K562 (cell line): ENCODE results near the gene TRIO. TPM values are rescaled to one million over a fixed set of nuclear protein-coding genes. Genes with fewer than 3 reads are reported as not detected.

ENCODE experiments used
- POLR2H ChIP-seq: IDR thresholded peaks from 2 replicates; pipeline ENCODE4 v1.6.1; 2016; ENCODE audit warnings: missing genetic modification characterization, low read depth, mild to moderate bottlenecking, control low read depth, missing compliant biosample characterization, moderate library complexity
- RBM14 ChIP-seq: fragments of 200-400 bp; formaldehyde crosslinking; IDR thresholded peaks from 2 replicates; pipeline ENCODE4 v1.6.1; 2018; ENCODE audit warnings: low read depth, mild to moderate bottlenecking, low read length, moderate library complexity, borderline replicate concordance; ENCODE audit not compliant: insufficient read depth
- YY1 ChIP-seq, 3 experiments: IDR thresholded peaks; 2 replicates each; pipeline ENCODE4 v1.6.1; 2011; ENCODE audit warnings: low read length in 2 of 3, mild to moderate bottlenecking in 2 of 3, moderate library complexity in 2 of 3, borderline replicate concordance in 1 of 3, control low read depth in 1 of 3, low read depth in 1 of 3; ENCODE audit not compliant: insufficient read depth in 3 of 3, insufficient replicate concordance in 2 of 3, control insufficient read depth in 1 of 3, insufficient read length in 1 of 3; ENCODE audit errors: extremely low read depth in 1 of 3
- ZNF174 ChIP-seq: fragments of 250-450 bp; sonication (Bioruptor Pico); IDR thresholded peaks from 2 replicates; pipeline ENCODE4 v1.4.0; 2020; ENCODE audit warnings: mild to moderate bottlenecking
- polyA plus RNA-seq, 8 experiments: library from polyadenylated mRNA; depleted of rRNA in 4 of 8; stranded (reverse) in 5 of 8; unstranded in 3 of 8; fragments of >200 nt; fragmentation: Nextera tagmentation in 2 of 8; fragmentation: Illumina TruSeq in 1 of 8; extraction: Ambion mirVana in 2 of 8; extraction: Trizol in 1 of 8; gene quantifications; 2 replicates each; pipeline versions ENCODE4 v1.2.1 to v1.2.3, GENCODE V29; 2011 to 2014; ENCODE audit warnings: inconsistent platforms in 1 of 8, missing spikeins in 1 of 8
- total RNA-seq, 7 experiments: library from RNA; depleted of rRNA in 6 of 7; stranded (reverse); fragments of >200 nt in 6 of 7; fragmentation: Illumina TruSeq in 2 of 7; extraction: Trizol in 2 of 7; gene quantifications; 2 replicates each; pipeline versions ENCODE4 v1.2.1 to v1.2.3, GENCODE V29; 2011 to 2021; ENCODE audit warnings: low replicate concordance in 1 of 7
- TF ChIP-seq, protein P1 (sequence below): fragments of 250-450 bp; sonication (Bioruptor Pico); IDR thresholded peaks from 2 replicates; pipeline ENCODE4 v1.4.0; 2020; ENCODE audit warnings: mild to moderate bottlenecking, moderate library complexity, borderline replicate concordance
- TF ChIP-seq, protein P2 (sequence below): sonication (generic); formaldehyde crosslinking; IDR thresholded peaks from 2 replicates; pipeline ENCODE4 v1.8.1; 2022; ENCODE audit warnings: missing genetic modification reagents

Gene TRIO
- total and polyA plus RNA-seq, 9 of the 15 experiments (the other 6 are each of a cell fraction or from before 2014, with no cell fraction given): 0.24 to 5.0 (median 1.1) TPM

DNA sequence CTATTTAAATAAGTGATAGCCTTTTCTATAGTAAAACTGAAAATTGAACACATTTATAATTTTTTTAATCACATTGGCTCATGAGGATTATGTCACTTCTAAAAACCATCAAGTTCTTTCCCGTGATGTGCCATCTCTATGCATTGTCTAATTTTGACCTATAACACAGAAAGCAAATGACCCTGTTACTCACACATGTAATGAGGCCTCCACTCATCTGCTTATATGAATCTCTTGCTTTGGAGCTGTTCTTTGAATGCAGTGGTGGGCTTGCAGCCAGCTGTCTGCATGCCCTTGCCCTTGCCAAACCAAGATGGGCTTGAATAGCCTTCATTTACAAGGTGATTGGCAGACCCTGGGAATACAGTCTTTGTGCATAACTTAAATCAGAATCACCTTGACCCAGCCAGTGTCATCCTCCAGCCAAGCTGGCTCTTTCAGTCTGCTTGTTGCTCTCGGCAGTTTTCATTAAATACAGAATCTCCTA is 163.2 kb downstream of the TRIO start (continued):
- TF ChIP-seq, protein P1, sequence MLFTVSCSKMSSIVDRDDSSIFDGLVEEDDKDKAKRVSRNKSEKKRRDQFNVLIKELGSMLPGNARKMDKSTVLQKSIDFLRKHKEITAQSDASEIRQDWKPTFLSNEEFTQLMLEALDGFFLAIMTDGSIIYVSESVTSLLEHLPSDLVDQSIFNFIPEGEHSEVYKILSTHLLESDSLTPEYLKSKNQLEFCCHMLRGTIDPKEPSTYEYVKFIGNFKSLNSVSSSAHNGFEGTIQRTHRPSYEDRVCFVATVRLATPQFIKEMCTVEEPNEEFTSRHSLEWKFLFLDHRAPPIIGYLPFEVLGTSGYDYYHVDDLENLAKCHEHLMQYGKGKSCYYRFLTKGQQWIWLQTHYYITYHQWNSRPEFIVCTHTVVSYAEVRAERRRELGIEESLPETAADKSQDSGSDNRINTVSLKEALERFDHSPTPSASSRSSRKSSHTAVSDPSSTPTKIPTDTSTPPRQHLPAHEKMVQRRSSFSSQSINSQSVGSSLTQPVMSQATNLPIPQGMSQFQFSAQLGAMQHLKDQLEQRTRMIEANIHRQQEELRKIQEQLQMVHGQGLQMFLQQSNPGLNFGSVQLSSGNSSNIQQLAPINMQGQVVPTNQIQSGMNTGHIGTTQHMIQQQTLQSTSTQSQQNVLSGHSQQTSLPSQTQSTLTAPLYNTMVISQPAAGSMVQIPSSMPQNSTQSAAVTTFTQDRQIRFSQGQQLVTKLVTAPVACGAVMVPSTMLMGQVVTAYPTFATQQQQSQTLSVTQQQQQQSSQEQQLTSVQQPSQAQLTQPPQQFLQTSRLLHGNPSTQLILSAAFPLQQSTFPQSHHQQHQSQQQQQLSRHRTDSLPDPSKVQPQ (CRISPR knock-in tag): no peak
- TF ChIP-seq RBM14 (no peak), POLR2H (no peak), ZNF174 (CRISPR knock-in tag) (no peak), YY1 (IDR thresholded peaks at IDR 0.05; ENCODE audit: borderline replicate concordance in 1 of 3, control insufficient read depth in 1 of 3, extremely low read depth in 1 of 3, insufficient read depth in 3 of 3, insufficient read length in 1 of 3, insufficient replicate concordance in 2 of 3, low read depth in 1 of 3, low read length in 2 of 3) (no peak)
- TF ChIP-seq, protein P2, sequence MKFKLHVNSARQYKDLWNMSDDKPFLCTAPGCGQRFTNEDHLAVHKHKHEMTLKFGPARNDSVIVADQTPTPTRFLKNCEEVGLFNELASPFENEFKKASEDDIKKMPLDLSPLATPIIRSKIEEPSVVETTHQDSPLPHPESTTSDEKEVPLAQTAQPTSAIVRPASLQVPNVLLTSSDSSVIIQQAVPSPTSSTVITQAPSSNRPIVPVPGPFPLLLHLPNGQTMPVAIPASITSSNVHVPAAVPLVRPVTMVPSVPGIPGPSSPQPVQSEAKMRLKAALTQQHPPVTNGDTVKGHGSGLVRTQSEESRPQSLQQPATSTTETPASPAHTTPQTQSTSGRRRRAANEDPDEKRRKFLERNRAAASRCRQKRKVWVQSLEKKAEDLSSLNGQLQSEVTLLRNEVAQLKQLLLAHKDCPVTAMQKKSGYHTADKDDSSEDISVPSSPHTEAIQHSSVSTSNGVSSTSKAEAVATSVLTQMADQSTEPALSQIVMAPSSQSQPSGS (CRISPR knock-in tag): no peak
